HG03039 (cell line): ENCODE data around the gene SPTBN1.
A peak's percentile ranks its signal among the peaks of the same experiment; 100 is the strongest.

Experiments
- ATAC-seq: cut with Tn5 transposase; IDR thresholded peaks from one replicate; pipeline ENCODE4 v1.9.1; 2021; ENCODE audit warnings: mild to moderate bottlenecking, moderate library complexity; ENCODE audit not compliant: unreplicated experiment

Gene SPTBN1

DNA sequence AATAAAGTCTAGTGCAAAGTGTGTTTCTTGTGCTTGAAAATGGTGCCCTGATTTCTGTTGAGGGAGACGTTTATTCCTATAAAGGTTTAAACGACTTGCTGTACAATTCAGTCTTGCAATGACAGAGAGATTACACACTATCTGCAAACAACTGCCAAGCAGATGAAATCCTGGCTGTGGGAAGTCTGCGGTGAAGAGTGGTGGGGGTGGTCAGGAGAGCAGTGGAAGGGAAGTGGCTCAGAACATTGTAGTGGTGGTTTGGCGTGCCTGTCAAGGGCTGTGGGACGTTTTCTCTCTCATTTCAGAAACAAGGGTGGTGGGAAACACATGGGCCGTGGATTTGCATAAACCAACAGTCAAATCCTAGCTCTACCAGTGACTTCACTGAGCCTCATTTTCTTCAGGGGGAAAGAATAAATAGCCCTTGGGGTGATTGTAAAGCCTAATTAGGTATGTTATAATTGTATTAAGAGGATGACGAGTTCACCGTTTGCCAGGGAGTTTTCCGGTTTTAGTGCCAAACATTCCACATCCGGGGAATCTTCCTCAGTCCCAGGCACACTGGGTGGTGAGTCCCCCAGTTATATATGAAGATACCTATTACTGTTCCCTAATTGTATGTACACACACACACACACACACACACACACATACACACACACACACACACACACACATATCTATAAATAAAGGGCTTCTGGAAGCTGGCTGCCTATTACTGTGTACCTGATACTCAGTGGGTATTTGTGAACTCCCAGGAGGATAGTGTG, 115.0 kb downstream of the SPTBN1 start:
- peak; percentile 61 for ATAC-seq

DNA sequence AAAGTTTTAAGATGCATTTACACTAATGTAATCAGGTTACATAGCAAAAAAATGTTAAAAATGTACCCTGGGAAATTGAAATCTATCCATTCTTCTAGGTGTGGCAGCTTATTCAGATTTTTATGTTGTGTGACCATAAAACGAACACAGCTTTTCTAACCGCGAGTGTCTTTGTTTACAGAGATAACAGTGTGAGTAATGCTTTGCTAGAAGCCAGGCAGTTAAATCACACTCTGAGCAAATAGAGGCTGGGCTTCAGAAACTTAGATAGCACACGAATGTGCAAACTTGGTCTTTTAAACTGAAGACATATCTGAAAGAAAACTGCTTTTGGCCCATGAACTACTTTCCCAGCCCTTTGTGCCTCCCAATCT, 116.1 kb downstream of the SPTBN1 start:
- no peak for ATAC-seq

GRCh38 chr2:54572636-54573536, 116.8 kb downstream of the SPTBN1 start:
- no peak for ATAC-seq

GRCh38 chr2:54573537-54573919, 117.4 kb downstream of the SPTBN1 start:
- ATAC-seq: no peak

DNA sequence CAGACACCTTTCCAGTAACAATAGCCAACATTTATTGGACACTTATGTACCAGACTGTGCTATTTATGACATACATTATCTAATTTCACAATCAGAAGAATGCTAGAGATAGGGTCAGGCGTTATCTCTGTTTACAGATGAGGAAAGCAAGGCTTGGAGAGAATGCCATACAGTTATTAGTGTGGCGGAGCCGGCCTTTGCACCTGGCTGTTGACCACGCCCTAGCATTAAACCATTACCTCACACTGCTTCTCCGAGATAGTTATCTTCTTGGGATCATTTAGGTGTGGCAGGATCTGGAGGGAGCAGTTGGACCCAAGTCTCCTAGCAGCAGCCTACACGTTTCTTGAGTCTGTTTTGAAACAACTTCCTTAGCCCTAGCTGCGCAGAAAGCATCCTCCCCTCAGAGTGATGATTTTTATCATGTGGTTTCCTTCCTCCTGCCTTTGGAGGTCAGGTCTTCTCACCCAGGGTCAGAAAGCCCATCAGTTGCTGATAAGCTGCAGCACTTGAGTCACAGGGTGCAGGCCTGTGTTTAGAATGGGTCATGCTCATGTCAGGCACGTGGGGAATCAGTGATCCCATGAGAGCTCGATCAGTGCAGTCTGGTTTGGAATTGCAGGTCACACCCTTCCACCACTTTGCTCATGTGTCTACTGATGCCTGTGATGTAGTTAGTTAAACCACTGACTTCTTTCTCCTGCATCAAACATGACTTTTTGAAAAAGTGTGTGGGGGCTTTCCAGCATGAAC, 118.2 kb downstream of the SPTBN1 start:
- peak; percentile 25 for ATAC-seq

GRCh38 chr2:54574860-54575247, 118.7 kb downstream of the SPTBN1 start:
- no peak for ATAC-seq

GRCh38 chr2:54575379-54575888, 119.3 kb downstream of the SPTBN1 start:
- ATAC-seq: no peak

GRCh38 chr2:54577035-54577434, 120.9 kb downstream of the SPTBN1 start:
- ATAC-seq: no peak

DNA sequence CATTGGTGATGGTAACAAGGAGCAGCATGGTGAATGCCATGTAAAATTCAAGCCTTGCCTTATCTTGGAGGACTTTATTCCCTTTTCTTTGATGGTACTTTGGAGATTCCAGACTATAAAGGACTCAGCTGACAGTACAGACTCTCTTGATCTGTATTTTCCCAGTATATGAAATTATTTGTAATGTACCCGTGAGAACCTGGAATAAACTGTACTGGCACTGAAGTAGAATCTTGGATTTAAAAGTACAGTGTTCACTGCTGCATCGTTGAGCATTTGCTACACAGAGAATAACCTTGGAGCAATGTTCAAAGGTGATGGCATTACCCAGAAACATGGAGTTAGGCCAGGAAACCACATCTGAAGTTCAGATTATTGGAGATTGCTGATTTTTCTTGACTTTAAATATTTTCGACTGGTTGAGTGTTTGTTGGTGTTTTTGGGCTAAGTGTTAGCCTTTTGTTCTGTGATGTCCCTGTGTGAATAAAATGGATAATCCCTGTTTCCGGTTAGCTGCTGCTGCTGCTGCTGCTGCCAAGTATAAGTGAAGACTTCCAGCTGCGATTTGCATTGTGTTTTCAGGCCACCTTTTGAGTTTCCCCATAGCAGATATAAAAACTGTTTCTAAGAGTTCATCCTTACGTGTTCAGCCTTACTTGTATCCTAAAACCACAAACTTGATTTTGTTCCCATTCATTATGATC, 122.0 kb downstream of the SPTBN1 start:
- no peak for ATAC-seq

- ATAC-seq: no peak
Observed at GRCh38 chr2:54578648-54579045, 122.5 kb downstream of the SPTBN1 start.

GRCh38 chr2:54579061-54579681, 123.0 kb downstream of the SPTBN1 start:
- no peak for ATAC-seq

- ATAC-seq: peak; percentile 57
Observed at GRCh38 chr2:54579682-54580620, 123.8 kb downstream of the SPTBN1 start.

DNA sequence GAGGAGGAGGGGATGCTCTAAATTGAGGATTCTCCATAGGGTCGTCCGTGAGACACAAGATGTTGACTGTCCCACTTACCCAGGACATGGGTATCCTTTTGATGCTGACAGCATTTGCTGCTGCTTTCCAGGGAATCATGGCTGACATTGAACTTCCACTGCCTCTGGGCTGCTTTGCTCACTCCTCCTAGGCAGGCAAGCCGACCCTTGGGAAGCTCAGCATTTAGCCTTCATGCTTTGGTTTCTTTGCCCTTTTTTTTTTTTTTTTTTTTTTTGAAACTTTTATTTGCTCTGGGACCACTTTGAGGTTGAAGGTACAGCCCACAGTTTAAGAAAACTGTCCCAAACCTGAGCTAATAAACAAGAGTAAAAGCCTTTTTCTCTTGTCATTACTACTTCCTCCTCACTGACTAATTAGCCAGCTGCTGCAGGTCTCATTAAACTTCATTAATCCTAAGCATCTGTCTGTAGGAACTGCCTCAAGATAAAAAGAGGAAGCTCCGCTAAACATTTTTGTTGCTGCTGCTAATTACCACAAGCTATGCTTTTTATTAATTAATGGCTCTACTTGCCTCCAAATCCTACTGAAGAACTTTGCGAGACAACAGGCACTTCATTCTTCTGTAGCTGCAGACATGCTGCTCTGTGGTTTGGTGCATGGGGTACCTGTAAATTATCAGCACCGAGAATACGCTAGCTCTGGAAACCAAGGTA, 125.4 kb downstream of the SPTBN1 start:
- no peak for ATAC-seq

DNA sequence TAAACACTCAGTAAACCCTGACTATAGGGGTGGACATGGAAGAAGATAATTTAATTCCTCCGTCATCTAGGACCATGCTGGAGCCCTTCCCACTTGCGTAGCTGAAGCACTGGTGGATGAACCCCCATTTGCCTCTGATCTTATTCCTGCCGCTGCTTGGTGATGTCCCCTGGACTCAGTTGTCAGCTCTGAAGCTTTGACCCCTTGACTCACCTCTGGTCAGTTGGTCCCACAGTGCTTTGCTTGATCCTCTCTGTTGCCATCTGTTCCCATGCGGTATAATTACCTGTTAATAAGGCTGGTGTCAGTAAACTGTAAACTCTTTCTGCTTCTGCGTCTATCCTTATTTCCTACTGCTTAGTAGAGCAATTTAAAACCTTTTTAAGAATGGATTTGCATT, 126.9 kb downstream of the SPTBN1 start:
- ATAC-seq: no peak

- ATAC-seq: no peak
Observed at GRCh38 chr2:54584598-54584997, 128.5 kb downstream of the SPTBN1 start.

GRCh38 chr2:54585136-54585733, 129.1 kb downstream of the SPTBN1 start:
- no peak for ATAC-seq

DNA sequence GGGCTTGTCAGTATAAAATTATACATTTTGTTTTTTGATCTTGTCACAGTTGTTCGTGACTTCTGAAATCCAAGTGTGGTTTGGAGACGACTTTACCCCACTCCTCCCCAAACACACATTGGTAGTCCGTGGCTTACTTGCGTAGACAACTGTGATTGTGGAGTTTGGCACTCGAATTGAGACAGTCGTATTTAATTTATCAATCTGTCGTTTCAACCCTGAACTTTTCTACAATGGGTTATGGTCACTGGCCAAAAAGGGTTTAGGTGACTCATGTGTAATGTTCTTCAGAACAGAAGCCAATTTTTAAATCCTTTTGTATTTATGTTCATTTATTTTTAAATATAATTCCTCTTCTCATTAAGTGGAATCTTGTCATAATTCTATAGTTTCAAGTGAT, 129.9 kb downstream of the SPTBN1 start:
- ATAC-seq: no peak

GRCh38 chr2:54586494-54586893, 130.4 kb downstream of the SPTBN1 start:
- no peak for ATAC-seq
